ENCODE results near the gene TAF12. TPM values are rescaled to one million over a fixed set of nuclear protein-coding genes. Genes with fewer than 3 reads are reported as not detected.

The TAF12 gene
- total RNA-seq, 1 experiment from 2014 or later: 18.6 TPM

DNA sequence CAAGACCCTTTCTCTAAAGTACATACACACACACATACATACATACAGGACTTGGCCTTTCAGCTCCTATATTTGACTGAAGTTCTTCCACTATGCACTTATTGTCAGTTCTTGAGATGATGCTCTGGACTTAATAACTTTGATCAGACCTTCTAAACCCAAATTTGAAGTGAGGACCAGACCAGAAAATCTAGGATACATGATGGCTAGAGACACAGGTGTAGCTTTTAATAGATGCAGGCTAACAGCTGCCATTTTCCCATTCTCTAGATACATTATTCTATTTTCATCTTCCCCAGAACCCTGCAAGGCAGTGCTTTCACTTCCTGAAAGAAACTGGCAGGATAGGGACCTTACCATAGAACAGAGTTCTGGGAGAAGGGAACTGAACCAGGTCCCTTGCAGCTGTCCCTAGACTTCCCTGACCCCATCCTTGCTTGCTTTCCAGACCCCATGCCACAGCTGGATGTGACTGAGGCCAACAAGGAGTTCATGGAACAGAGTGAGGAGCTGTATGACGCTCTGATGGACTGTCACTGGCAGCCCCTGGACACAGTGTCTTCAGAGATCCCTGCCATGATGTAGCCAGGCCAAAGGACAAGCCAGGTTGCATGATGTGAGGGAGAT, 65.7 kb downstream of the TAF12 start (continued):
- TF ChIP-seq, protein P1, sequence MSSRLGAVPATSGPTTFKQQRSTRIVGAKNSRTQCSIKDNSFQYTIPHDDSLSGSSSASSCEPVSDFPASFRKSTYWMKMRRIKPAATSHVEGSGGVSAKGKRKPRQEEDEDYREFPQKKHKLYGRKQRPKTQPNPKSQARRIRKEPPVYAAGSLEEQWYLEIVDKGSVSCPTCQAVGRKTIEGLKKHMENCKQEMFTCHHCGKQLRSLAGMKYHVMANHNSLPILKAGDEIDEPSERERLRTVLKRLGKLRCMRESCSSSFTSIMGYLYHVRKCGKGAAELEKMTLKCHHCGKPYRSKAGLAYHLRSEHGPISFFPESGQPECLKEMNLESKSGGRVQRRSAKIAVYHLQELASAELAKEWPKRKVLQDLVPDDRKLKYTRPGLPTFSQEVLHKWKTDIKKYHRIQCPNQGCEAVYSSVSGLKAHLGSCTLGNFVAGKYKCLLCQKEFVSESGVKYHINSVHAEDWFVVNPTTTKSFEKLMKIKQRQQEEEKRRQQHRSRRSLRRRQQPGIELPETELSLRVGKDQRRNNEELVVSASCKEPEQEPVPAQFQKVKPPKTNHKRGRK (CRISPR knock-in tag; IDR thresholded peaks at IDR 0.05; ENCODE audit: borderline replicate concordance): no peak
- TF ChIP-seq TEAD4 (CRISPR knock-in tag; IDR thresholded peaks at IDR 0.05): no peak
- TF ChIP-seq SMAD3 (CRISPR knock-in tag; IDR thresholded peaks at IDR 0.05; ENCODE audit: borderline replicate concordance): 0 out of 2 replicates have a peak, but pooled peaks have one; percentile 50
- TF ChIP-seq, protein P2, sequence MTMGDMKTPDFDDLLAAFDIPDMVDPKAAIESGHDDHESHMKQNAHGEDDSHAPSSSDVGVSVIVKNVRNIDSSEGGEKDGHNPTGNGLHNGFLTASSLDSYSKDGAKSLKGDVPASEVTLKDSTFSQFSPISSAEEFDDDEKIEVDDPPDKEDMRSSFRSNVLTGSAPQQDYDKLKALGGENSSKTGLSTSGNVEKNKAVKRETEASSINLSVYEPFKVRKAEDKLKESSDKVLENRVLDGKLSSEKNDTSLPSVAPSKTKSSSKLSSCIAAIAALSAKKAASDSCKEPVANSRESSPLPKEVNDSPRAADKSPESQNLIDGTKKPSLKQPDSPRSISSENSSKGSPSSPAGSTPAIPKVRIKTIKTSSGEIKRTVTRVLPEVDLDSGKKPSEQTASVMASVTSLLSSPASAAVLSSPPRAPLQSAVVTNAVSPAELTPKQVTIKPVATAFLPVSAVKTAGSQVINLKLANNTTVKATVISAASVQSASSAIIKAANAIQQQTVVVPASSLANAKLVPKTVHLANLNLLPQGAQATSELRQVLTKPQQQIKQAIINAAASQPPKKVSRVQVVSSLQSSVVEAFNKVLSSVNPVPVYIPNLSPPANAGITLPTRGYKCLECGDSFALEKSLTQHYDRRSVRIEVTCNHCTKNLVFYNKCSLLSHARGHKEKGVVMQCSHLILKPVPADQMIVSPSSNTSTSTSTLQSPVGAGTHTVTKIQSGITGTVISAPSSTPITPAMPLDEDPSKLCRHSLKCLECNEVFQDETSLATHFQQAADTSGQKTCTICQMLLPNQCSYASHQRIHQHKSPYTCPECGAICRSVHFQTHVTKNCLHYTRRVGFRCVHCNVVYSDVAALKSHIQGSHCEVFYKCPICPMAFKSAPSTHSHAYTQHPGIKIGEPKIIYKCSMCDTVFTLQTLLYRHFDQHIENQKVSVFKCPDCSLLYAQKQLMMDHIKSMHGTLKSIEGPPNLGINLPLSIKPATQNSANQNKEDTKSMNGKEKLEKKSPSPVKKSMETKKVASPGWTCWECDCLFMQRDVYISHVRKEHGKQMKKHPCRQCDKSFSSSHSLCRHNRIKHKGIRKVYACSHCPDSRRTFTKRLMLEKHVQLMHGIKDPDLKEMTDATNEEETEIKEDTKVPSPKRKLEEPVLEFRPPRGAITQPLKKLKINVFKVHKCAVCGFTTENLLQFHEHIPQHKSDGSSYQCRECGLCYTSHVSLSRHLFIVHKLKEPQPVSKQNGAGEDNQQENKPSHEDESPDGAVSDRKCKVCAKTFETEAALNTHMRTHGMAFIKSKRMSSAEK (CRISPR knock-in tag; IDR thresholded peaks at IDR 0.05; ENCODE audit: borderline replicate concordance): no peak
- TF ChIP-seq, protein P3, sequence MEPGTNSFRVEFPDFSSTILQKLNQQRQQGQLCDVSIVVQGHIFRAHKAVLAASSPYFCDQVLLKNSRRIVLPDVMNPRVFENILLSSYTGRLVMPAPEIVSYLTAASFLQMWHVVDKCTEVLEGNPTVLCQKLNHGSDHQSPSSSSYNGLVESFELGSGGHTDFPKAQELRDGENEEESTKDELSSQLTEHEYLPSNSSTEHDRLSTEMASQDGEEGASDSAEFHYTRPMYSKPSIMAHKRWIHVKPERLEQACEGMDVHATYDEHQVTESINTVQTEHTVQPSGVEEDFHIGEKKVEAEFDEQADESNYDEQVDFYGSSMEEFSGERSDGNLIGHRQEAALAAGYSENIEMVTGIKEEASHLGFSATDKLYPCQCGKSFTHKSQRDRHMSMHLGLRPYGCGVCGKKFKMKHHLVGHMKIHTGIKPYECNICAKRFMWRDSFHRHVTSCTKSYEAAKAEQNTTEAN (CRISPR knock-in tag; IDR thresholded peaks at IDR 0.05): no peak
- TF ChIP-seq ZNF121 (CRISPR knock-in tag; IDR thresholded peaks at IDR 0.05): no peak
- TF ChIP-seq, protein P4, sequence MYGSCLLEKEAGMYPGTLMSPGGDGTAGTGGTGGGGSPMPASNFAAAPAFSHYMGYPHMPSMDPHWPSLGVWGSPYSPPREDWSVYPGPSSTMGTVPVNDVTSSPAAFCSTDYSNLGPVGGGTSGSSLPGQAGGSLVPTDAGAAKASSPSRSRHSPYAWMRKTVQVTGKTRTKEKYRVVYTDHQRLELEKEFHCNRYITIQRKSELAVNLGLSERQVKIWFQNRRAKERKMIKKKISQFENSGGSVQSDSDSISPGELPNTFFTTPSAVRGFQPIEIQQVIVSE (CRISPR knock-in tag; IDR thresholded peaks at IDR 0.05; ENCODE audit: borderline replicate concordance): no peak
- TF ChIP-seq ZNF416 (CRISPR knock-in tag; IDR thresholded peaks at IDR 0.05): no peak
- TF ChIP-seq, protein P5, sequence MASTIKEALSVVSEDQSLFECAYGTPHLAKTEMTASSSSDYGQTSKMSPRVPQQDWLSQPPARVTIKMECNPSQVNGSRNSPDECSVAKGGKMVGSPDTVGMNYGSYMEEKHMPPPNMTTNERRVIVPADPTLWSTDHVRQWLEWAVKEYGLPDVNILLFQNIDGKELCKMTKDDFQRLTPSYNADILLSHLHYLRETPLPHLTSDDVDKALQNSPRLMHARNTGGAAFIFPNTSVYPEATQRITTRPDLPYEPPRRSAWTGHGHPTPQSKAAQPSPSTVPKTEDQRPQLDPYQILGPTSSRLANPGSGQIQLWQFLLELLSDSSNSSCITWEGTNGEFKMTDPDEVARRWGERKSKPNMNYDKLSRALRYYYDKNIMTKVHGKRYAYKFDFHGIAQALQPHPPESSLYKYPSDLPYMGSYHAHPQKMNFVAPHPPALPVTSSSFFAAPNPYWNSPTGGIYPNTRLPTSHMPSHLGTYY (CRISPR knock-in tag; IDR thresholded peaks at IDR 0.05): no peak
- TF ChIP-seq IRF2 (CRISPR knock-in tag; IDR thresholded peaks at IDR 0.05; ENCODE audit: borderline replicate concordance, low read depth): no peak
- TF ChIP-seq, protein P6, sequence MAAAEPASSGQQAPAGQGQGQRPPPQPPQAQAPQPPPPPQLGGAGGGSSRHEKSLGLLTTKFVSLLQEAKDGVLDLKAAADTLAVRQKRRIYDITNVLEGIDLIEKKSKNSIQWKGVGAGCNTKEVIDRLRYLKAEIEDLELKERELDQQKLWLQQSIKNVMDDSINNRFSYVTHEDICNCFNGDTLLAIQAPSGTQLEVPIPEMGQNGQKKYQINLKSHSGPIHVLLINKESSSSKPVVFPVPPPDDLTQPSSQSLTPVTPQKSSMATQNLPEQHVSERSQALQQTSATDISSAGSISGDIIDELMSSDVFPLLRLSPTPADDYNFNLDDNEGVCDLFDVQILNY (CRISPR knock-in tag; IDR thresholded peaks at IDR 0.05): no peak
- no peak for TF ChIP-seq ZNF232 (CRISPR knock-in tag; IDR thresholded peaks at IDR 0.05)
- TF ChIP-seq ZNF219 (CRISPR knock-in tag; IDR thresholded peaks at IDR 0.05; ENCODE audit: borderline replicate concordance): no peak
- TF ChIP-seq, protein P7, sequence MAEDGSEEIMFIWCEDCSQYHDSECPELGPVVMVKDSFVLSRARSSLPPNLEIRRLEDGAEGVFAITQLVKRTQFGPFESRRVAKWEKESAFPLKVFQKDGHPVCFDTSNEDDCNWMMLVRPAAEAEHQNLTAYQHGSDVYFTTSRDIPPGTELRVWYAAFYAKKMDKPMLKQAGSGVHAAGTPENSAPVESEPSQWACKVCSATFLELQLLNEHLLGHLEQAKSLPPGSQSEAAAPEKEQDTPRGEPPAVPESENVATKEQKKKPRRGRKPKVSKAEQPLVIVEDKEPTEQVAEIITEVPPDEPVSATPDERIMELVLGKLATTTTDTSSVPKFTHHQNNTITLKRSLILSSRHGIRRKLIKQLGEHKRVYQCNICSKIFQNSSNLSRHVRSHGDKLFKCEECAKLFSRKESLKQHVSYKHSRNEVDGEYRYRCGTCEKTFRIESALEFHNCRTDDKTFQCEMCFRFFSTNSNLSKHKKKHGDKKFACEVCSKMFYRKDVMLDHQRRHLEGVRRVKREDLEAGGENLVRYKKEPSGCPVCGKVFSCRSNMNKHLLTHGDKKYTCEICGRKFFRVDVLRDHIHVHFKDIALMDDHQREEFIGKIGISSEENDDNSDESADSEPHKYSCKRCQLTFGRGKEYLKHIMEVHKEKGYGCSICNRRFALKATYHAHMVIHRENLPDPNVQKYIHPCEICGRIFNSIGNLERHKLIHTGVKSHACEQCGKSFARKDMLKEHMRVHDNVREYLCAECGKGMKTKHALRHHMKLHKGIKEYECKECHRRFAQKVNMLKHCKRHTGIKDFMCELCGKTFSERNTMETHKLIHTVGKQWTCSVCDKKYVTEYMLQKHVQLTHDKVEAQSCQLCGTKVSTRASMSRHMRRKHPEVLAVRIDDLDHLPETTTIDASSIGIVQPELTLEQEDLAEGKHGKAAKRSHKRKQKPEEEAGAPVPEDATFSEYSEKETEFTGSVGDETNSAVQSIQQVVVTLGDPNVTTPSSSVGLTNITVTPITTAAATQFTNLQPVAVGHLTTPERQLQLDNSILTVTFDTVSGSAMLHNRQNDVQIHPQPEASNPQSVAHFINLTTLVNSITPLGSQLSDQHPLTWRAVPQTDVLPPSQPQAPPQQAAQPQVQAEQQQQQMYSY (CRISPR knock-in tag; IDR thresholded peaks at IDR 0.05): no peak
- TF ChIP-seq, protein P8, sequence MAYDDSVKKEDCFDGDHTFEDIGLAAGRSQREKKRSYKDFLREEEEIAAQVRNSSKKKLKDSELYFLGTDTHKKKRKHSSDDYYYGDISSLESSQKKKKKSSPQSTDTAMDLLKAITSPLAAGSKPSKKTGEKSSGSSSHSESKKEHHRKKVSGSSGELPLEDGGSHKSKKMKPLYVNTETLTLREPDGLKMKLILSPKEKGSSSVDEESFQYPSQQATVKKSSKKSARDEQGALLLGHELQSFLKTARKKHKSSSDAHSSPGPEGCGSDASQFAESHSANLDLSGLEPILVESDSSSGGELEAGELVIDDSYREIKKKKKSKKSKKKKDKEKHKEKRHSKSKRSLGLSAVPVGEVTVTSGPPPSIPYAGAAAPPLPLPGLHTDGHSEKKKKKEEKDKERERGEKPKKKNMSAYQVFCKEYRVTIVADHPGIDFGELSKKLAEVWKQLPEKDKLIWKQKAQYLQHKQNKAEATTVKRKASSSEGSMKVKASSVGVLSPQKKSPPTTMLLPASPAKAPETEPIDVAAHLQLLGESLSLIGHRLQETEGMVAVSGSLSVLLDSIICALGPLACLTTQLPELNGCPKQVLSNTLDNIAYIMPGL (CRISPR knock-in tag; IDR thresholded peaks at IDR 0.05): 0 out of 2 replicates have a peak, but pooled peaks have one; percentile 21
- no peak for TF ChIP-seq GRHL2 (CRISPR knock-in tag; IDR thresholded peaks at IDR 0.05; ENCODE audit: insufficient replicate concordance, severe bottlenecking)
- TF ChIP-seq NFYB (CRISPR knock-in tag; conservative IDR thresholded peaks at IDR 0.05; ENCODE audit: low read depth): no peak
- TF ChIP-seq ETV6 (CRISPR knock-in tag; IDR thresholded peaks at IDR 0.05): no peak; the same call in 1 of the 2 replicates
- TF ChIP-seq NR1H2 (CRISPR knock-in tag; IDR thresholded peaks at IDR 0.05): no peak
- TF ChIP-seq, protein P9, sequence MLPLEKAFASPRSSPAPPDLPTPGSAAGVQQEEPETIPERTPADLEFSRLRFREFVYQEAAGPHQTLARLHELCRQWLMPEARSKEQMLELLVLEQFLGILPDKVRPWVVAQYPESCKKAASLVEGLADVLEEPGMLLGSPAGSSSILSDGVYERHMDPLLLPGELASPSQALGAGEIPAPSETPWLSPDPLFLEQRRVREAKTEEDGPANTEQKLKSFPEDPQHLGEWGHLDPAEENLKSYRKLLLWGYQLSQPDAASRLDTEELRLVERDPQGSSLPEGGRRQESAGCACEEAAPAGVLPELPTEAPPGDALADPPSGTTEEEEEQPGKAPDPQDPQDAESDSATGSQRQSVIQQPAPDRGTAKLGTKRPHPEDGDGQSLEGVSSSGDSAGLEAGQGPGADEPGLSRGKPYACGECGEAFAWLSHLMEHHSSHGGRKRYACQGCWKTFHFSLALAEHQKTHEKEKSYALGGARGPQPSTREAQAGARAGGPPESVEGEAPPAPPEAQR (CRISPR knock-in tag; IDR thresholded peaks at IDR 0.05): no peak
- TF ChIP-seq ZNF671 (CRISPR knock-in tag; IDR thresholded peaks at IDR 0.05): no peak
